Naive thymus-derived CD4-positive, alpha-beta T cell (primary cell): ENCODE measurements around the gene DHCR7. TPM values are rescaled to one million over a fixed set of nuclear protein-coding genes. Genes with fewer than 3 reads are reported as not detected.

Experiments used
- ATAC-seq: fragments of 150-1000 bp; cut with Tn5 transposase; 2 replicates; pipeline ENCODE4 v1.10.0; 2021; ENCODE audit warnings: mild to moderate bottlenecking, moderate library complexity
- CTCF ChIA-PET: fragments of 350-600 bp; sonication (Branson Sonifier 250); formaldehyde crosslinking; loops from one replicate; lab custom pipeline; 2021; ENCODE audit warnings: antibody characterized with exemption; lab: Charles Lee
- POLR2A ChIA-PET: fragments of 350-600 bp; sonication (Branson Sonifier 250); formaldehyde crosslinking; loops from one replicate; lab custom pipeline; 2021; ENCODE audit warnings: antibody characterized with exemption, inconsistent platforms; lab: Charles Lee
- DNase-seq, 9 donors: peaks; one replicate each; pipeline versions ENCODE4 v3.0.0 to v3.0.0-alpha.2; 2020 to 2022; ENCODE audit warnings: mixed read lengths in 1 of 9
- H3K27ac ChIP-seq: one replicate; pipeline ENCODE4 v1.7.0; 2013; ENCODE audit warnings: mild to moderate bottlenecking, low read depth, low read length, moderate library complexity
- H3K27me3 ChIP-seq, 2 donors: one replicate each; pipeline ENCODE4 v1.7.0; 2013; ENCODE audit warnings: low read length in 2 of 2, mild to moderate bottlenecking in 2 of 2, moderate library complexity in 2 of 2; ENCODE audit not compliant: control insufficient read depth in 2 of 2, insufficient read depth in 2 of 2
- H3K36me3 ChIP-seq, 3 experiments: 1 replicate in 2 of 3; 2 replicates in 1 of 3; pipeline ENCODE4 v1.7.0; 2013; ENCODE audit warnings: low read length in 3 of 3, mild to moderate bottlenecking in 3 of 3, moderate library complexity in 1 of 3; ENCODE audit not compliant: insufficient read depth in 3 of 3, control insufficient read depth in 2 of 3
- H3K4me1 ChIP-seq, 2 donors: one replicate each; pipeline ENCODE4 v1.7.0; 2013; ENCODE audit warnings: low read length in 2 of 2, mild to moderate bottlenecking in 2 of 2, moderate library complexity in 1 of 2; ENCODE audit not compliant: control insufficient read depth in 2 of 2, insufficient read depth in 2 of 2
- H3K4me3 ChIP-seq: 2 replicates; pipeline ENCODE4 v1.7.0; 2013; ENCODE audit warnings: mild to moderate bottlenecking, low read length
- H3K9me3 ChIP-seq, 3 experiments: 1 replicate in 2 of 3; 2 replicates in 1 of 3; pipeline ENCODE4 v1.7.0; 2013; ENCODE audit warnings: low read length in 3 of 3; ENCODE audit not compliant: control insufficient read depth in 2 of 3
- H3K27ac Mint-ChIP-seq, 9 donors: one replicate each; pipeline ENCODE4 v1.8.0; 2020 to 2022; ENCODE audit warnings: mixed read lengths in 9 of 9, mild to moderate bottlenecking in 8 of 9, moderate library complexity in 5 of 9, inconsistent platforms in 2 of 9
- H3K27me3 Mint-ChIP-seq, 5 donors: one replicate each; pipeline ENCODE4 v1.8.0; 2021 to 2022; ENCODE audit warnings: mixed read lengths in 5 of 5, mild to moderate bottlenecking in 1 of 5
- H3K36me3 Mint-ChIP-seq, 5 donors: one replicate each; pipeline ENCODE4 v1.8.0; 2020 to 2022; ENCODE audit warnings: mixed read lengths in 5 of 5, mild to moderate bottlenecking in 3 of 5, inconsistent platforms in 1 of 5
- H3K4me1 Mint-ChIP-seq, 7 donors: one replicate each; pipeline ENCODE4 v1.8.0; 2020 to 2022; ENCODE audit warnings: mixed read lengths in 7 of 7, mild to moderate bottlenecking in 3 of 7, inconsistent platforms in 1 of 7
- H3K4me3 Mint-ChIP-seq, 10 donors: one replicate each; pipeline ENCODE4 v1.8.0; 2020 to 2022; ENCODE audit warnings: mild to moderate bottlenecking in 10 of 10, mixed read lengths in 10 of 10, moderate library complexity in 6 of 10, inconsistent platforms in 2 of 10
- H3K9me3 Mint-ChIP-seq, 11 donors: one replicate each; pipeline ENCODE4 v1.8.0; 2020 to 2022; ENCODE audit warnings: mixed read lengths in 11 of 11, mild to moderate bottlenecking in 4 of 11, inconsistent platforms in 1 of 11, moderate library complexity in 1 of 11
- intact Hi-C, 2 donors: fragments of 100-400 bp; cut with micrococcal nuclease; formaldehyde crosslinking; loops; one replicate each; pipeline ENCODE4 v1.15.1; 2023
- polyA plus RNA-seq, 2 donors: library from polyadenylated mRNA; unstranded; fragments of 300-500 nt; fragmentation: Illumina TruSeq; gene quantifications; one replicate each; pipeline ENCODE4 v1.2.3, GENCODE V29; 2021
- total RNA-seq, 6 experiments: library from RNA in 5 of 6; stranded (reverse) in 5 of 6; gene quantifications; 1 replicate in 5 of 6; 2 replicates in 1 of 6; pipeline ENCODE4 v1.2.3 and lab custom pipeline; 2021 to 2026

The DHCR7 gene
- total and polyA plus RNA-seq, 7 experiments from 2014 or later = 14.7 to 46.1 (median 22.2) TPM

DNA sequence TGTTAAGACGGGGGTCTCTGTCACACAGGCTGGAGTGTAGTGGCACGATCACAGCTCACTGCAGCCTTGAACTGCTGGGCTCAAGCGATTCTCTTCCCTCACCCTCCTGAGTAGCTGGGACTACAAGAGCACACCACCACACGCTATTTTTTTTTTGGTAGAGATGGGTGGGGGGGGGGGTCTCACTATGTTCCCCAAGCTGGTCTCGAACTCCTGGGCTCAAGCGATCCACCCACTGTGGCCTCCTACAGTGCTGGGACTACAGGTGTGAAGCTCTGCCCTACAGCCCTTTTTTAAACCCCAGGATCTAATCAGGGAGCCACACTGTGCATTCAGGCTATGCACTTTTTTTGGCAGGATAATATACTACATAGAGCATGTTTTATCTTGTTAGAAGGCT, 1.4 kb upstream of the DHCR7 start:
- POLR2A ChIA-PET = no interaction called here
- Histone ChIP-seq H3K4me3 (peak overlapping the region; percentile 86), H3K4me1 (peaks cover 37 to 46% of the 10 kb centered on the region in 2 donors), H3K9me3 (no peaks in the 10 kb centered on the region), H3K27me3 (no peaks in the 10 kb centered on the region), H3K27ac (peak overlapping the region; percentile 92), H3K36me3 (peaks cover 0 to 15% (median 0%) of the 10 kb centered on the region in 3 experiments)
- Mint-ChIP-seq H3K36me3 (peaks cover 0 to 24% (median 18%) of the 10 kb centered on the region in 5 donors), H3K27me3 (no peaks in the 10 kb centered on the region), H3K9me3 (peaks cover 0 to 8% (median 4%) of the 10 kb centered on the region in 11 donors), H3K27ac (peak overlapping the region; percentile 88 to 99 (median 95)), H3K4me3 (peak overlapping the region; percentile 89 to 98 (median 94)), H3K4me1 (peaks cover 37 to 66% (median 58%) of the 10 kb centered on the region in 7 donors)
- intact Hi-C loops = loop anchor here (2.0 to 5.0 kb wide), 2 partner anchors 1179 to 1772 kb away; partner anchors contain the start of genes LTO1 (in 1 of the 2) and PPFIA1 (in 1 of the 2)
- ATAC-seq = no peak
- CTCF ChIA-PET = no interaction called here
- no peak for DNase-seq

- Histone ChIP-seq H3K4me1 (peaks cover 26 to 36% of the 10 kb centered on the region in 2 donors), H3K9me3 (no peaks in the 10 kb centered on the region), H3K36me3 (peaks cover 0 to 28% (median 0%) of the 10 kb centered on the region in 3 experiments), H3K27me3 (no peaks in the 10 kb centered on the region), H3K4me3 (peak overlapping the region; percentile 86), H3K27ac (peak overlapping the region; percentile 92)
- peak; percentile 23 for ATAC-seq
- Mint-ChIP-seq H3K9me3 (peaks cover 0 to 8% (median 4%) of the 10 kb centered on the region in 11 donors), H3K4me3 (peak overlapping the region; percentile 89 to 98 (median 94)), H3K36me3 (peaks cover 0 to 26% (median 24%) of the 10 kb centered on the region in 5 donors), H3K4me1 (peaks cover 26 to 57% (median 47%) of the 10 kb centered on the region in 7 donors), H3K27ac (peak overlapping the region; percentile 76 to 98 (median 89)), H3K27me3 (no peaks in the 10 kb centered on the region)
- POLR2A ChIA-PET = no interaction called here
- intact Hi-C loops = loop anchor here (2.0 to 5.0 kb wide), 2 partner anchors 1177 to 1771 kb away; partner anchors contain the start of genes LTO1 (in 1 of the 2) and PPFIA1 (in 1 of the 2)
- CTCF ChIA-PET = interaction anchor here (1.4 kb wide), 1 partner anchor 633 kb away, joined by 7 read pairs; no protein-coding TSS in a partner anchor
- peak in 4 of 9 donors; percentile 5 to 48 (median 24) for DNase-seq
Measured at GRCh38 chr11:71447791-71448256, 369 bp downstream of the DHCR7 start.

DNA sequence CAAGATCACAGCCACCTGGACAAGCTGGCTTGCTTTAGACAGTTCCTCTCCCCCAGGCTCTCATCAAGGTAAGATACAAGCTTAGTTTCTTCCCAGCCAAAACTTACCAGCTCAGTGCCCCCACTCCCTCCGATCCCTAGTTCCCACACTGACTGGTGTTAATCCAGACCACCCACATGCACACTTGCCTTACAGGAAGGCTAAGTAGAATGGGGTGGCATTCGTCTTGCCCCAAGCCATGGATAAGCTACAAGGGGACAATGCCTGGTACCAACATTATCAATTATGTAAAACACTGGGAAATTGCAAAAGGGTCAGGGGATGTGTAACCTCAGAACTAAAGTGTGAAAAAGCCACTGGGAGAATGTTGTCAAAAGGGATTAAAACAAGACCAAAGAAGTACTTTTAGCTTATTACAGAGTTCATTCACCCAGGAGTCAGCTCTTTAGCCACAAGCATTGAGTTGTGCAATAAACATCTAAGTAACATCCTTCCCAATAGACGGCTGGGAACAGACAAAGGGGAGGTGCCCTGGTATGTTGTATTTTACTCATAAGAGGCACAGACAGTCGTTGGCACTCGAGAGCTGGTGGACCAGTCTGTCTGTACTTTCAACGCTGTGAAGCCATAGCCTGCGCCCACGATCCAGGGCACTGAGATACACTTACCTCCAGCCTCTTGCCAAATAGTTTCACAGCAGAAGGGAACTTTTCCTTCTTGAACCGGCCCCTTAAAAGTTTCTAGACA, 1.1 kb downstream of the DHCR7 start:
- no peaks in the 10 kb centered on the region for H3K9me3 ChIP-seq
- ChIA-PET POLR2A (interaction anchor here (1.0 kb wide), 1 partner anchor 16 kb away, joined by 3 read pairs; no protein-coding TSS in a partner anchor), CTCF (interaction anchor here (1.4 kb wide), 1 partner anchor 632 kb away, joined by 7 read pairs; no protein-coding TSS in a partner anchor)
- H3K4me1 ChIP-seq = peaks cover 25 to 36% of the 10 kb centered on the region in 2 donors
- DNase-seq (peak in 1 of 9 donors; percentile 4), ATAC-seq (no peak)
- peak overlapping the region; percentile 76 to 98 (median 89) for H3K27ac Mint-ChIP-seq
- intact Hi-C loops = loop anchor here in 1 of 2 donors (5.0 kb wide), 1 partner anchor 1770 kb away; the partner anchor contains the start of gene LTO1
- no peaks in the 10 kb centered on the region for H3K27me3 ChIP-seq
- peaks cover 0 to 8% (median 4%) of the 10 kb centered on the region in 11 donors for H3K9me3 Mint-ChIP-seq
- peak overlapping the region; percentile 92 for H3K27ac ChIP-seq
- no peaks in the 10 kb centered on the region for H3K27me3 Mint-ChIP-seq
- H3K4me3 Mint-ChIP-seq = peak overlapping the region; percentile 89 to 98 (median 94)
- peaks cover 0 to 29% (median 0%) of the 10 kb centered on the region in 3 experiments for H3K36me3 ChIP-seq
- peaks cover 23 to 53% (median 42%) of the 10 kb centered on the region in 7 donors for H3K4me1 Mint-ChIP-seq
- H3K4me3 ChIP-seq = peak overlapping the region; percentile 86
- H3K36me3 Mint-ChIP-seq = peaks cover 0 to 30% (median 27%) of the 10 kb centered on the region in 5 donors

DNA sequence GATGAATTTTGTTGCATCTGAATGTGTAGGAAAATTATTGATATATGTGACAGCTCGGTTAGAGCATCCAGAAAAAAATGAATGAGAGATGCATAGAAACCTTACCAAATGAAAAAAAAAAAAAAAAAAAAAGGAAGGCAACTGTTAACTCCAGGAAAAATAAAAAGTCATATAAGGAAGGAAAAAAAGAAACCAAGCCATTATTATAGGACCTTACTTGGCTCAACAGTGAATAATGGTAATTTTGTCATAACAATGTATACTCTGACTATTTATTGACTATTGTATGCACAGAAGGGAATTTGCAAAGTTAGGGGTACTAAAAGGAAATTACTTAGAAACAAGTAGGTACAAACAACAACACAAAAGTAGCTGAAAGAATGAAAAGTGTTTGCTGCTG, 2.0 kb downstream of the DHCR7 start:
- Histone ChIP-seq H3K4me1 (peaks cover 16 to 27% of the 10 kb centered on the region in 2 donors), H3K27ac (no peak overlapping the region), H3K36me3 (peaks cover 0 to 39% (median 0%) of the 10 kb centered on the region in 3 experiments), H3K9me3 (no peaks in the 10 kb centered on the region), H3K27me3 (no peaks in the 10 kb centered on the region), H3K4me3 (no peak overlapping the region)
- intact Hi-C loops = loop anchor here in 1 of 2 donors (5.0 kb wide), 1 partner anchor 1769 kb away; the partner anchor contains the start of gene LTO1
- Mint-ChIP-seq H3K9me3 (peaks cover 0 to 8% (median 4%) of the 10 kb centered on the region in 11 donors), H3K4me3 (peak overlapping the region in 8 of 10 donors; percentile 6 to 98 (median 57)), H3K27me3 (no peaks in the 10 kb centered on the region), H3K27ac (peak overlapping the region in 1 of 9 donors; percentile 76), H3K4me1 (peaks cover 17 to 43% (median 32%) of the 10 kb centered on the region in 7 donors), H3K36me3 (peaks cover 0 to 37% (median 30%) of the 10 kb centered on the region in 5 donors)
- ATAC-seq (no peak), DNase-seq (no peak)
- POLR2A ChIA-PET = no interaction called here
- CTCF ChIA-PET = no interaction called here

DNA sequence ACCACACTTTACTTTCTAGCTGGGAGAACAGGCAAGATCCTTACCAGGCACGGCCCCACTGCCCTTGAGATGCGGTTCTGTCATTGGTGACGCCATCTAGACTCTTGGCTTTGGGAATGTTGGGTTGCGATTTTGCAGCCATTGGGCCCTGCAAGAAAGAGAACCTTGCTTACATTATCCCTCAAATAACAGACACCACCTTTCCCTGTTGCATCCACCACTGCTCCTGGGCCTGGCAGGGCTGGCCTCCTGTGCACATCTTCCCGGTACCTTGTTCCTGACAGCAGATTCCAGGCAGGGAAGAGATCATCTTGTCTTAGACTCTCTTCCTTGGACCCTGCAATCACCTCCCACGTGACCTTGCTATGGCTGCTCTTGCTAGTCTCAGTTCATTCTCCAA, 3.4 kb downstream of the DHCR7 start:
- Histone ChIP-seq H3K9me3 (no peaks in the 10 kb centered on the region), H3K27me3 (no peaks in the 10 kb centered on the region), H3K27ac (no peak overlapping the region), H3K36me3 (peaks cover 0 to 52% (median 0%) of the 10 kb centered on the region in 3 experiments), H3K4me3 (no peak overlapping the region), H3K4me1 (peaks cover 7 to 18% of the 10 kb centered on the region in 2 donors)
- intact Hi-C loops = loop anchor here in 1 of 2 donors (5.0 kb wide), 1 partner anchor 1768 kb away; the partner anchor contains the start of gene LTO1
- Mint-ChIP-seq H3K4me1 (peaks cover 7 to 30% (median 21%) of the 10 kb centered on the region in 7 donors), H3K27ac (peak overlapping the region in 3 of 9 donors; percentile 8 to 51 (median 50)), H3K9me3 (peaks cover 0 to 8% (median 4%) of the 10 kb centered on the region in 11 donors), H3K27me3 (no peaks in the 10 kb centered on the region), H3K4me3 (no peak overlapping the region), H3K36me3 (peaks cover 0 to 43% (median 40%) of the 10 kb centered on the region in 5 donors)
- ChIA-PET CTCF (interaction anchor here (0.6 kb wide), 1 partner anchor 19 kb away, joined by 3 read pairs; no protein-coding TSS in a partner anchor), POLR2A (no interaction called here)
- DNase-seq (no peak), ATAC-seq (no peak)
